CD4-positive, alpha-beta T cell treated with Interleukin-17A for 4 hours (primary cell): Measurements from ENCODE around the gene NDUFC1.
"Not testable (repeated sequence)": the region's sequence is repeated elsewhere in the genome, so short reads cannot be mapped to it uniquely, and the experiment has no call there.

Experiments
- DNase-seq: peaks from one replicate; pipeline ENCODE4 v3.0.0-alpha.2; 2020; ENCODE audit warnings: mixed read lengths

Gene NDUFC1

DNA sequence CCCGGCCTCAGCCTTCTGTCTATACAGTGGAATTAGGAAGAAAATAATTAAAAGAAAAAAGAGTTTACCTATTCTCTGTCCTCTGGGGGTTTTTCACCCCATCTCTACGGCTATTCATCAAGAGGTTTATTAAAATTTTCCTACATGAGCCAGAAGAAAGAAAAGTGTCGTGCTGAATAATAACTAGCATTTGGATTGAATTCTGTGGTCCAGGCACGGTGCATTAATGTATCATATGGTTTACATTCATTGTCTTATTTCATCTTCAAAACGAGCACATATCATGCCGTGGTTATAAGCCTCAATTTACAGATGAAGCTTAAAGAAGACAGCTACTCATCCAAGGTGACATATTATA, 6.4 kb downstream of the NDUFC1 start:
- DNase-seq = no peak

DNA sequence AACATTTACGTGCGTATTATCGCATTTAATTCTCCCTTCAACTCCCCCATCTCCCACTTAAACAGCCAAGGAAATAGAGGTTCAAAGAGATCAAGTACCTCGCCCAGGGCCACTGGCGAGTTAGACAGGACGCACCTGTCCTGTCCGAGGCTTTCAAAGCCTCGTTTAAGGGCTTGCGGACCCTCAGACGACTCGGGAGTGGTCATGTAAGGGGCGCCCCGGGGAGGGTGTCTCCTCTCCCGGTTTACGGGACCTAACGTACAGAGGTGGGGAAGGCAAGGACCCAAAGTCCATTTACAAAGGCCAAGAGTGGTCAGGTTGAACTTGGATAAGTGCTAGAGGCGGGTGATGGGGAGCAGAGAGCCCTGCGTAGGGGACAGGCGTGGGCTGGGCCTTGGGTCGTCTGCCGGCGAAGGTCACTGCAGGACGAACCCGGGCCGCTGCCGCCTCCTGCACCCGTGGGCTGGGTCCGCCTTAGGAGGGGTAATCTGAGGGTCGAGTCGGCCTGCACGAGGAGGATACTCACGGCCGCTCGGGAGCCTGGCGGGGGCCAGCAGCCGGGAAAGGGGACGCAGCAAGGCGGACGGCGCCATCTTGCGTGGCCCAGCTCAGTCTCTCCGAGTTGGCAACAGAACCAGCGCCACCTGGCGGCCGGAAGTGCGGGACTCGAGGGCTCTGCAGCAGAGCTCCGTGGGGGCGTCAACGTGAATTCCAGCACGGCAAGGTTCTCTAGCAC, 6.9 kb downstream of the NDUFC1 start:
- DNase-seq = peak; percentile 100

DNA sequence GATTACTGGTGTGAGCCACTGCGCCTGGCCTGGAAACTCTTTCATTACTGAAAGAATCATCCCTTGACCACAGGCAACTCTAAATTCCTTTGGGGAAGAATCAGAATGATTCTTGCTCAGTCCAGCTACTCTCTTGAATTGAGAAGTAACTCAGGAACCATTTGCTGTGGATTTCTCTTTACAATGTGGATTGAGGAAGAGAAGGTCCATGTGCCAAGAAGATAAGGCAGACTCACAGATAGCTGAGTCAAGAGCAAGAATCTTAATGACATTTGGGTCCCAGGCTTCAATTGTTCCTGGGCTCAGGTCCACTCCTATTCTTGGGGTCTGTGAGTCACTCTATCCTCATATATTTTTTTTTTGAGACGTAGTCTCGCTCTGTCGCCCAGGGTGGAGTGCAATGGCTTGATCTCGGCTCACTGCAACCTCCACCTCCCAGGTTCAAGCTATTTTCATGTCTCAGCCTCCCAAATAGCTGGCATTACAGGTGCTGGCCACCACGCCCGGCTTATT, 16.0 kb downstream of the NDUFC1 start:
- no peak for DNase-seq

DNA sequence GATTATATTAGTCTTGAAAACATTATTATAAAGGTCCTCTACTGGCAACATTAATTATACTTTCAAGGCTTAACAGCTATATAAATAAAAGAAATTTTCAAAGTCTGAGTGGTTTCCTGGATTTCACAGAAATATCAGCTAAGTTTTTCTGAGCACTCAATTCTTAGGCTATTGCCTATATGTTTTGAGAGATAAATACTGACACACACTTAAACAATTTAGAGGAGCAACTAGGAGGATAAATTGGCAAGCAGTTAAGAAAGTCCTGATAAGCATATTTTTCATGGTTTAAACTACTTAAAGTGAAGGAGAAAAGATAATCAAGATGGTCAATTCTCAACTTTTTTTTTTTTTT, 19.6 kb downstream of the NDUFC1 start:
- no peak for DNase-seq

DNA sequence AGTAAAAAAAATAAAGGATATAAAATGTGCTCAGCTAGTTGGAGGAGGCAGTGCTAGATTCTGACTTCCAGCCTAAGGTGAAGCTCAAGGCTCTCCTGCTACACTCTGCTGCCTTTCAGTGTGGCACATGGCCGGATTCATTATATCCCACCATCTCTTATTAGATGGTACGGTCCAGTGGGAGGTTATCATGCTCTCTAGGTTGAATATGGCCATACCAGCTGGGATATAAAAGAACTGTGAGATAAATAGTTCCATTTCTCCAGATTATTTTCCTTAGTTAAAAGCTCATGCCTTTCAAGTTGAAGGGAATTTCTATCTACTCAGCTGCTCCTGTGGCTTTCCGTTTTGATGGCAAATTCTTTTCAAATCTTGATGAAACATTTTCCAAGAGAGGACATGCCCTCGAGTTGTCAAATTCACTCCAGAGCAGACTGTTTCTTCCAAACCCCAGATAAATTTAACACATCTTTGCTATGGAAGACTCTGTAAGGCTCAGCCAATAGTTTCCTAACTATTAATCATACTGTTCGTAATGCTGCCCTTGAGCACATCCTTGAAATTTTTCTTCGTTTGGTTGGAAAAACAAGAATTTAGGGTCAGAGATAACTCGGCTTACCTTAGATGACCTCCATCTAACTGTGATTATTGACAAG, 20.1 kb downstream of the NDUFC1 start:
- DNase-seq = no peak

DNA sequence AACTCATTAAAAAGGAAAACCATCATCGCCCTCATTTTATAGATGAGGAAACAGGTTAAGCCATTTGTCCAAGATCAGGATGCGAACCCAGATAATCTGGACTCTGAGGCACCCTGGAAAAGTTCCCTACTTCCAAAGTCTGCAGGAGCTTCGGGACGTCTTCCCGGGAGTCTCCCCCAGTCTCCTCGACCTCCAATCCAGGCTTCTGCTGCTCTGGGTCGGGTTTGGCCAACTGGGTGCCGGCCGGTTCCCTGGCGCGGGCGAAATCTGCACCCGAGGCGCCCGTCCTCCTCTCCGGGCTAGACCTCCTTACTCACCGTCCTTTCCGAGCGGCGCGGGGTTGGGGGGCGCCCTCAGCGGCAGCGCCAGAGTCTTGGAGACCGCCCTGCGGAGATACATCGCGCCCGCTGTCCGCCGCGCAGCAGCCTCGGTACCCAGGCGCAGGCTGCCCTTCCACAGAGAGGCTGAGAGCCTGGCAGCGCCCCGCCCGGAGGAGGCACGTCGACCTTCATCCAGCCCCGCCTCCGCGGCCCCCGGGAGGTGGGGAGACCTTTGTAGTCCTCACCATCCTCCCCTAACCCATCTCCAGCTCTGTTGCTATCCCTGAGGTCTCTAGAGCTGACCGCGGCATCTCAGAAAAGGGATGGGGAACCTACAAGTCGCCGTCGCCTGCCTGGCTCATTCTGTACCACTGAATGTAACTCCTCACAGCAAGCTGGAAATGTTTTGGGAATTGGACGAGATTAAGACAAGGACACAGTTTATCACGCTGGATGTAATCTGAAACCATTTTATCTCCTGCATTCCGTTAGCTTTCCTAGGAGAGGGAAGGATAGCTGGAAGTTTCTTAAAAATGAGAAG, 22.3 kb downstream of the NDUFC1 start, which contains the start of gene MGARP:
TSS of gene MGARP (minus strand) at position 466 of the 861 bp plus-strand sequence. CDS start at position 399, 67 bp downstream.
- peak; percentile 23 for DNase-seq

DNA sequence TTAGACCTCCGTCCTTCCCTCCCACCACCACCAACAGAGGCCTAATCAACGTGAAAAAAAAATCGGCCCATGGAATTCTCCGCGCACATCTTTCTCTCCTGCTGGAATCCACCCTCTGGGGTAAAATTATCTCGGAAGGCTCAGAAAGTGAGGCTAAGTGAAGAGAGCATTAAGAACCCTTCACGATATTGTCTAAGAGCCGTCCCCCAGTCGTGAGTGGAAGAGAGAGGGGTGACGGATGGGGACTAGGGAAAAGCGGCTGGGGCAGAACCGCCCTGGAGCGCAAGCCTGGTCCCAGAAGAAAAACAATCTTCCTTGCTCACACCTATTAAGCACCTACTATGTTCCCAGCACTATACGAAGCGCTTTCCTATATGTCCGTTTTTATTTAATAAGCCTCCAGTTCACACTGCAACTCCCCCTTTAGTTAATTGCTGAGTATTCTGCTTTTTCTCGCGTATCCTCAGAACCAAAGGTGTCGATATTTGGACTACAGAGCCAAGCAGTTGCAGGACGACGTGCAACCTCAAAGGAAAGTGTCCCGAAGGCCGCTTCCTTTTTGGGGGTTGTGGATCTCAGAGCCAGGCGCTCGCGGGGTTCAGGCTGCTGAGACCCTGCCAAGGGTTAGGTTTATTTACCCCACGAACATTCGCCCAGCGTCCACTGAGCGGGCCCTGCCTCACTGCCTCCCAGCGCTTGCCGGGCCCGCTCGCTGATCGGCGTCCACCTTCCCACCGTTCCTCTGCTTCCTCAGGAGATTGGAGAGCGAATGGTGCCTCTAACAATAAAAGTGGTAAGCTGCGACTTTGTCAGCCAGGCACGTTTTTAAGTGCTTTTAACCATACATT, 23.1 kb downstream of the NDUFC1 start:
- peak; percentile 11 for DNase-seq

DNA sequence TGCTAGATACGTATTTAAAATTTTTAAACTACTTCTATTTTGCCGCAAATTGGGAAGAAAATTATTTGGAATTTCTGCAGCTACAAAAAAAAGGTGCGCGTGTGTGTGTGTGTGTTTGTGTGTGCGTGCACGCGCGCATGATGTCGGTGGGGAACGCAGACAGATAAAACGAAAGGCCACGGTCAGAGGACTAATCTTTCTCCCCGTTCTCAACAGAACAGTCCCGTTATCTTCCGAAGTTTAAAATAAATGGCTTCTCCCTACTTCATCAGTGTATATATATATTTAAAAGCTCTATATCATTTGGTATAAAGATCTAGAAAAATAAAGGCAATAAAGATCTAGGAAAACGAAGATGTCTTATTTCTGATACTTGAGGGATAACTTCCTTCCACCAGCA, 23.8 kb downstream of the NDUFC1 start:
- no peak for DNase-seq

DNA sequence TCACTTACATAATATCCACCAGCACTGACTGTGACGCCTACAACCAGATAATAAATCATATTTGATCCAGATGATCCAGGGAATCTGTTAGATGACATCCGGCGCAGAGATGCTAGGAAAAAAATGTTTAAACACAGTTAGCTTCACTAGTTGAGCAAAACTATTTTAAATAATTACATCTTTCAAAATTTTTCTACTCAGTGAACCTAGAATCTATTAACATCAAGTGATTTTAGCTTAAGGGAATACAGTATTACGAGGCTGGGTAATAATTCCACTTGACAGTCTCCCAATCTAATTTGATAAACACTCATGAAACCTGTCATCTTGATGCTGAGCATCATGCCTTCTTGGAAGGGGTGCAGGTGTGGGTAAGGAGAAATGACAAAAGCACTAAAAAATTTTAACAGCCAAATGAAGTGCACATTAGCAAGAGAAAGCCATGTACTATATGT, 27.0 kb downstream of the NDUFC1 start:
- DNase-seq = no peak

DNA sequence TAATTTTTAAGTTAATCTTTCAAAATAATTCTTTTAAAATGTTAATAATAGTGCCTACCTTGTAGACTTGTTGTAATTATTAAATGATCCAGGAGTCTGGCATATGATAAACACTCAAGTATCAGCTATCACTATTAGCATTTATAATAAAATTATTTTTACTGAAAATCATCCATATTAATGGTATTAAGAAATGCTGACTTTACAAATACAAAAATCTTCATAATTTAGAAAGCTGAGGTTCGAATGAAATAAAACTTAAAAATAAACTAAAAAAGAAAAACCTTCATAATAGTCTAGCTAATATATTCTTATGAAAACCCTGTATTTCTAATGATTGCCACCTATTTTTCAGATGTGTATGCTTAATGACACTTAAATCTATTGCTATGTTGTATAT, 27.5 kb downstream of the NDUFC1 start:
- DNase-seq = no peak

DNA sequence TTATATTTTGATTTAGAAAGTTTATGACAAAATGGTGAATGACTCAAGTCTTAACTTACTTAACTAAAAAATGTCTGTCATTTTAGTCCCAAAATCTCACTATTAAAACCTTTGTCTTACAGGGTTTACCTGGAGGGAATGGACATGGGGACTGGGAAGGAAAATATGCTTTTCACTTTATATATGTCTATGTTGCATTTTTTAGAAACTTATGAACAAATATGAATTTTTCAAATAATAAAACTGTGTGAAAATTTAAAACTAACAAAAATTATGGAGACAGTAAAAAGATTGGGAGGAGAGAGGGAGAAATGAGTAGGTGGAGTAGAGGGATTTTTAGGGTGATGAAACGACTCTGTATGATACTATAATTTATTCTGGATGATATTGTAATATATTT, 28.4 kb downstream of the NDUFC1 start:
- no peak for DNase-seq

DNA sequence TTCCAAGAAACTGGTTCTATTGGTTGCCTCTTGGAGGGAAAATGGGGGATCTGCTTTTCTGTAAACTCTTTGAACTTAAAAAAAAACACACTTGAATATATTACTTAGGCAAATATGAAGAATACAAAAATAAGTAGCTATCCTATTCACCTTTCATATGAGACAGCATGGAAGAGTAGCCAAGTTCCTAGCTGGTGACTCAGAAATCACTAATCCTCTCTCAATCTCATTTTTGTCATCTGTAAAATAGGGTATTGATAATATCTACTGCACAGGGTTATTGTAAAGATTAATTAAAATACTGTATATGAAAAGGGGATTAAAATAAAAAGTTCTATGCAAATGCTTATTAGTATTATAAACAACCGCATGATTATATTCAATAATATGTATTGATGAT, 35.0 kb downstream of the NDUFC1 start:
- no peak for DNase-seq

DNA sequence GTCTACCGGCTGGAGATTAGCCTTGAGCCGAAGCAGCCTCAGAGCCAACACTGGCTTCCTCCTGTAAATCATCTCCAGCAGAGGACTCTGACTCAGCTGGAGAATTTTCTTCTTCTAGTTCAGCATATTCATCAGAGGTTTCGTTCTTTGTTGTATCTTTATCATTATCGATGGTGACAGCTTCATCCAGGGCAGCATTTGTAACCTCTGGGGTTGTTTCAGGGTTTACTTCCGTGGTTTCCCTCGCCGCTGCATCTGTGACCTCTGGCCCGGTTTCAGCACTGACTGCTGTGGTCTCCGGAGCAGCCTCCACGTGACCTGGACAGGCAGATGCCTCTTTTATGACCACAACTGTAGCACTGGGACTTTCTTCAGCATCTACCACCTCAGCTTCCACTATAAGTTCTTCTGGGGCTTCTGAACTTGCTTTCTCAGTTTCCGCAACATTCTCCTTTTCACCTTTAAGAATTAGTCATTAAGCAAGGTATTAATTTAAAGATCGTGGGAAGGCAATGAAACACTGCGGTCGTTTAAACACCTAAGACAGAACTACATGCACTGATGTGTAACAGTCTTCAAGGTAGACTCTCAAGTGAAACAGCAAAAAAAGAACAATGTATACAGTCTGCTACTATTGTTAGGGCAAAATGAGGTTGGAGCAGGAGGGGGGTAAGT, 35.6 kb downstream of the NDUFC1 start:
- peak; percentile 66 for DNase-seq

DNA sequence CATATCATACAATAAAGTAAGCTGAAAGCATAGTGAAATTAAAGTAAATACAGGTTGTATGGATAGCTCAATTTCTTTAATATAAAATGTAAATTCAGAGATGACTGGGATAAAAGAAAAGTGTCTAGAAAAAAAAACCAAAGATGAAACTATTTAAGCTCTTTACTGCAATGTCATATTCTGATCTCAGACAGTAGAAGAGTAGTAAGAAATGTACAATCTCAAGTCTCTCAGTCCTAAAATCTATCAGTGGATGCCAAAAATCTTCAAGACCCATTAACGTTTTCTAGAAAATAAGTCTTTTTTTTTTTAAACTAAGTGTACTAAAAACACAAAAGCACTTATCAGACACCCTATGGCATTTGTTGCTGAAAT, 36.1 kb downstream of the NDUFC1 start:
- DNase-seq = no peak

DNA sequence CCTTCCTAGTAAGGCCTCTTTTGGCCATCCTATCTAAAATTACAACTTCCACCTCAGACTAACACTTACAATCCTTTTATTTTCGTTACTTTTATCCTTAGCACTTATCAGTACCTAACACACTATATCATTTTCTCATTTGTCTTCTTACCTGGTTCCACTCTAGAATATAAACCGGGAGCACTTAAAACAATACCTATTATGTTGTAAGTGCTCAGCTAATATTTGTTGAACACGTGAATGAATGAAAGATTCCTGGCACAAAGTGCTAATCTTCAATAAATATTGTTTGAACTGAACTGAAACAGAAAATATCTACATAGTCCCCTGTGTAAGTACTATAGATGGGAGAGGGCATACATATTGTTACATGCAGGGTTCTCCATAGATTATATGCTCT, 36.6 kb downstream of the NDUFC1 start:
- no peak for DNase-seq

DNA sequence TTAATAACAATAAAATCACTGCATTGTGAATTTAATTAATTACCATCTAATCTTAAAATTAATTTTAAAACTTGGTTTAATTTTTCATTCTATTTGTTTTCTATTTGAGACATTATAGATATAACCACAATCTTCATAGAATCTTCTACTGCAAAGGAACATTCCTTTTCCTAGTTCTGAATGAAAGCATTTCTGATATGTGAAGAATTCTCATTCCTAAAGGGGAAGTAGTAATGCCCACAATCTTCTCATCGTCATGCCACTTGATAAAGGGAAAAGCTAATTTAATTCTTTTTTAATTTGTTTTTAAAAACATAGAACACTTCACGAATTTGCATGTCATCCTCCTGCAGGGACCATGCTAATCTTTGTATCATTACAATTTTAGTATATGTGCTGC, 45.9 kb downstream of the NDUFC1 start:
- DNase-seq = no peak

DNA sequence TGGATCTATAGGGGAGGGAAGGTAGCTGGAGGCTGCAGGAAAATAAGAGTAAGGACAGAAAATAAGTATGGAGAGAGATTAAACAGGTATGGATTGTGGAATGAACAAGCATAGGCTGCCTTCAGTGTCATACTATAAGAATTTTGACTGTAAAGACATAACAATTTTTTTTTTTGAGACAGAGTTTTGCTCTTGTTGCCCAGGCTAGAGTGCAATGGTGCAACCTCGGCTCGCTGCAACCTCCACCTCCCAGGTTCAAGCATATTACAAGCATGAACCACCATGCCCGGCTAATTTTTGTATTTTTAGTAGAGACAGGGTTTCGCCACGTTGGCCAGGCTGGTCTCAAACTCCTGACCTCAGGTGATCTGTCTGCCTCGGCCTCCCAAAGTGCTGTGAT, 46.7 kb downstream of the NDUFC1 start:
- not testable (repeated sequence) for DNase-seq

DNA sequence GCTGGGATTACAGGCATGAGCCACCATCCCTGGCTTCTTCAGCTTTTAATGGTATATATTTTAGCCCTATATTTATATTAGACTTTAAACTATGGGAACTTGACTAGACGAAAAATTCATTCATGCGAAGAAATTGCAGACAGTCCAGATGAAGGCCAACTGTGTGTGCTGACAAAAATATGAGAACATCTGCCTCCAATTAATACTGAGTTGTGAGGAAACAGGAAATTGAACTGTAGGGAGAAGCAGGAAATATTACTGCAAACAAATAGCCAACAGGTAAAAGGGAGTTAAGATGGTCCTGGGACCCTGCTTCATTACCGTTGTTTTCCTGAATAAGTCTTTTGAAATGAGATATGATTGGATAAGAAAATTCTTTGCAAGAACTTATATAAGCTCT, 48.6 kb downstream of the NDUFC1 start:
- DNase-seq = no peak

DNA sequence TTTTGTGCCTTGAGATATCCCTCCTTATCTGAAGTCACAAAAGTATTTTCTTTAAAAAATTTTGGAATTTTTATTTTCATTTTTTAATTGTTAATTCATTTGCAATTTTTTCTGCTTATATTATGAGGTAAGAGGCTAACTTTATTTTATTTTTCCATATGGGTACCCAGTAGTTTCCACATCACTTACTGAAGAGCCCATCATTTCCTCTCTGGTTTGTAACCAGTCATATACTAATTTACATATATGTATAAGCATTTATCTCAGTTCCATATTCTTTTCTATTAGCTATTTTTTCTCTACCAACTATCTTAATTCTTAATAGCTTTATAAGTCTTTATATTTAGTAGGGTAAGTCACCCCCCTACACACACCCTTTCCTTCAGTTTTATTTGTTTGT, 49.2 kb downstream of the NDUFC1 start:
- no peak for DNase-seq

DNA sequence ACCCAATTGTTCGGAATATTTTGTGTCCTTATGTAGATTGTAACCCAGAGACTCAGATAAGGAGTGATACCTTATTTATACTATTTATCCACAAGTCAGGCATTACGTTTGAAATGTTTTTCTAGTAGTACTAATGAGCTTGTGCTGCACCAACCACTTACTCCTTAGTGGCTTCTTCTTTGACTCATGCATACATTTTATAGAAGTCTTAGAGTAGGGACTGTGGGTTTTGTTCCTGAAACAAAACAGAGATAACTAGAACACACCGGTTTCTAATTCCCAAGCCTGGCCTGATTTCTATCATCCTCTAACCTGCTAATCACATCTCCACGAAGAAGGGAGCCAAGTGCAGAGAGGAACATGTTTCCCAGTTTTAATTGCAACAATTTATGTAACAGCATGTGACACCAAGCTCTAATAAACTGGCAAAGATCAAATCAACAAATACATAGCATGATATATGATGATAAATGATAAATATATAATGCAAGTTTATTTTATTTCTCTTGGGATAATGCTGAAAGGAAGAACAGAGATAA, 54.5 kb downstream of the NDUFC1 start:
- no peak for DNase-seq

DNA sequence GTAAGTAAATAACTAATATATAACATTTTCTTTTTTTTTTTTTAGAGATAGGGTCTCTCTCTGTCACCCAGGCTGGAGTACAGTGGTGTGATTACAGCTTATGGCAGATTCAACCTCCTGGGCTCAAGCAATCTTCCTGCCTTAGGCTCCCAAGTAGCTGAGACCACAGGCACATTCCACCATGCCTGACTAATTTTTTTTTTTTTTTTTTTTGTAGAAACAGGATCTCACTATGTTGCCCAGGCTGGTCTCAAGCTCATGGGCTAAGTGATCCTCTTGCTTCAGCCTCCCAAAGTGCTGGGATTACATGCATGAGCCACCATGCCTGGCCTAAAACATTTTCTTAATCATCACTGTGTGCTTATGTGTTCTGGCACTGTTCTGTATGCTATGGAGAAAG, 55.0 kb downstream of the NDUFC1 start:
- no peak for DNase-seq

DNA sequence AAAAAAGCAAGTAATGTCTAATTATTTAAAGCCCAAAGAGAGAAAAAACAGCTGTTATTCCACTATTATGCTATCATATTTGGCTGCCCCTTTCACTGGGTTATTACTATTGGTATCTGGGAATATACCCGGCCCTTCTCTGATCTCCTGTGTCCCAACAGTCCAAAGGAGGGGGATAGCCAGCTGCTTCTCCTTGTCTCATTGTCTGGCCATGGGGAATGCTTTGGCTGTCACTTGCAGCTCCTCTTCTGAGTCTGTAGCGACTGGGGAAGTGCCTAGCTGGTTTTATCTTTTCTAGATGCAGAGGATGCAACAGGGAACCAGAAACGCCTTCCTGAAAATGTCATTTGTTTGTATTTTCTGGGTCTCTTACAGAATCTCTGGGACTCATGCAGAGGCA, 56.1 kb downstream of the NDUFC1 start:
- DNase-seq = no peak
